K562 treated with DMSO at 1 percent for 24 hours (cell line): ENCODE measurements around the gene SNX27. TPM values are rescaled to one million over a fixed set of nuclear protein-coding genes. Genes with fewer than 3 reads are reported as not detected.

Experiments
- total RNA-seq: library from RNA; unstranded; fragments of 300-600 nt; gene quantifications from 2 replicates; pipeline ENCODE4 v1.2.3, GENCODE V29; 2022; ENCODE audit warnings: low read depth; ENCODE audit not compliant: insufficient read depth

Gene SNX27
- 5.2 and 6.2 TPM in 2 replicates for total RNA-seq

GRCh38 chr1:151611832-151612500 is at the start of gene SNX27:
TSS of gene SNX27 (plus strand) at chr1:151612050. CDS start at chr1:151612202, 152 bp downstream.

GRCh38 chr1:151716771-151717631 is 105.2 kb downstream of the SNX27 start, which contains the start of gene CELF3:
TSS of gene CELF3 (minus strand) at chr1:151716803. CDS start at chr1:151716020, 783 bp downstream.

GRCh38 chr1:151720974-151721787 is 109.3 kb downstream of the SNX27 start, which contains the start of gene RIIAD1:
TSS of gene RIIAD1 (plus strand) at chr1:151721522. CDS start at chr1:151721537, 15 bp downstream.

Other genes starting within 250 kb of the SNX27 start
- gene SELENBP1, start 239.3 kb upstream of the SNX27 start, total RNA-seq = 52.9 TPM in 2 replicates
- gene PSMB4, start 212.5 kb upstream of the SNX27 start, total RNA-seq = 494 and 537 TPM in 2 replicates
- gene POGZ, start 152.6 kb upstream of the SNX27 start, total RNA-seq = 22.3 and 28.9 TPM in 2 replicates
- 0.36 and 0.44 TPM in 2 replicates for gene CGN, start 100.7 kb upstream of the SNX27 start, total RNA-seq
- 9.8 and 10.0 TPM in 2 replicates for gene TUFT1, start 71.7 kb upstream of the SNX27 start, total RNA-seq
- gene CELF3, start 104.8 kb downstream of the SNX27 start, total RNA-seq = not detected in 2 replicates
- gene RIIAD1, start 109.5 kb downstream of the SNX27 start, total RNA-seq = not detected in 2 replicates
- gene MRPL9, start 151.4 kb downstream of the SNX27 start, total RNA-seq = 79.6 and 104 TPM in 2 replicates
- 11.2 and 15.3 TPM in 2 replicates for gene TDRKH, start 178.4 kb downstream of the SNX27 start, total RNA-seq
- gene LINGO4, start 193.4 kb downstream of the SNX27 start, total RNA-seq = not detected in 2 replicates
- not detected in 2 replicates for gene RORC, start 219.8 kb downstream of the SNX27 start, total RNA-seq
- gene C2CD4D, start 227.8 kb downstream of the SNX27 start, total RNA-seq = not detected in 2 replicates
- gene THEM5, start 241.7 kb downstream of the SNX27 start, total RNA-seq = not detected in 2 replicates